SU-DHL-6 (cell line): ENCODE results near the gene MEA1.
"Not testable (repeated sequence)": the region's sequence is repeated elsewhere in the genome, so short reads cannot be mapped to it uniquely, and the experiment has no call there.

ENCODE experiments used
- H2AFZ ChIP-seq: fragments of 200-600 bp; sonication (generic); 2 replicates; pipeline ENCODE4 v1.6.1; 2014; ENCODE audit warnings: low read depth, mild to moderate bottlenecking, moderate library complexity, mixed read lengths, antibody characterized with exemption, low read length; ENCODE audit not compliant: severe bottlenecking
- H3F3A ChIP-seq: fragments of 200-600 bp; shearing (Covaris generic); 2 replicates; pipeline ENCODE4 v1.6.0; 2016; ENCODE audit warnings: antibody characterized with exemption, mild to moderate bottlenecking; ENCODE audit not compliant: insufficient read depth
- H3K27ac ChIP-seq: fragments of 200-600 bp; sonication (generic); 2 replicates; pipeline ENCODE4 v1.5.1; 2016; ENCODE audit warnings: low read depth, mild to moderate bottlenecking, low read length, moderate library complexity, mixed read lengths
- H3K27me3 ChIP-seq: fragments of 200-600 bp; sonication (generic), shearing (Covaris generic); 2 replicates; pipeline ENCODE4 v1.6.0; 2014; ENCODE audit warnings: mild to moderate bottlenecking, low read length
- H3K36me3 ChIP-seq: fragments of 200-600 bp; sonication (generic); 2 replicates; pipeline ENCODE4 v1.6.1; 2014; ENCODE audit warnings: mild to moderate bottlenecking, low read length, mixed read lengths
- H3K4me2 ChIP-seq: fragments of 300-600, 200-600 bp; shearing (Covaris generic), sonication (generic); 2 replicates; pipeline ENCODE4 v1.6.0; 2014; ENCODE audit warnings: low read length, low read depth, mild to moderate bottlenecking; ENCODE audit not compliant: poor library complexity, severe bottlenecking
- H3K4me3 ChIP-seq: fragments of 200-600 bp; sonication (generic); 2 replicates; pipeline ENCODE4 v1.5.1; 2014; ENCODE audit warnings: antibody characterized with exemption, low read length, mild to moderate bottlenecking, mixed read lengths; ENCODE audit not compliant: insufficient read depth, poor library complexity, severe bottlenecking
- H3K79me2 ChIP-seq: fragments of 200-600 bp; sonication (generic); 2 replicates; pipeline ENCODE4 v1.6.1; 2014; ENCODE audit warnings: mild to moderate bottlenecking, low read length, moderate library complexity; ENCODE audit not compliant: insufficient read depth
- H3K9ac ChIP-seq: fragments of 200-600 bp; sonication (generic); 2 replicates; pipeline ENCODE4 v1.7.0; 2014; ENCODE audit warnings: mild to moderate bottlenecking, low read length
- H3K9me2 ChIP-seq: fragments of 200-600 bp; sonication (generic); replicated peaks from 2 replicates; pipeline ENCODE4 v1.6.1; 2014; ENCODE audit warnings: low read length; ENCODE audit not compliant: insufficient read depth
- H3K9me3 ChIP-seq: fragments of 200-600 bp; sonication (generic); 2 replicates; pipeline ENCODE4 v1.6.1; 2014; ENCODE audit warnings: low read length, mixed read lengths; ENCODE audit not compliant: insufficient read depth
- H4K20me1 ChIP-seq: fragments of 200-600 bp; sonication (generic); 2 replicates; pipeline ENCODE4 v1.6.1; 2014; ENCODE audit warnings: low read depth, mild to moderate bottlenecking, antibody characterized with exemption, low read length, moderate library complexity, mixed read lengths
- CTCF ChIP-seq: fragments of 200-600 bp; sonication (generic); IDR thresholded peaks from one replicate; pipeline ENCODE4 v1.5.1; 2017; ENCODE audit warnings: antibody characterized with exemption, mild to moderate bottlenecking, low read length, moderate library complexity; ENCODE audit not compliant: insufficient read depth, poor library complexity, severe bottlenecking
- EZH2phosphoT487 ChIP-seq: fragments of 200-600 bp; sonication (generic), shearing (Covaris generic); conservative IDR thresholded peaks from 2 replicates; pipeline ENCODE4 v1.6.1; 2018; ENCODE audit warnings: mild to moderate bottlenecking, antibody characterized with exemption, low read length, moderate library complexity, mixed read lengths

Gene MEA1

GRCh38 chr6:43005844-43006243, 7.9 kb downstream of the MEA1 start:
- H3K36me3 ChIP-seq: no peaks in the 10 kb centered on the region
- no peaks in the 10 kb centered on the region for H3K27me3 ChIP-seq
- no peak overlapping the region for H3K4me2 ChIP-seq
- no peaks in the 10 kb centered on the region for H4K20me1 ChIP-seq
- no peaks in the 10 kb centered on the region for H3K9me2 ChIP-seq
- no peak overlapping the region for H3K4me3 ChIP-seq
- no peak overlapping the region for H2AFZ ChIP-seq
- no peak overlapping the region for H3K9ac ChIP-seq
- no peaks in the 10 kb centered on the region for H3K79me2 ChIP-seq
- H3K9me3 ChIP-seq: no peaks in the 10 kb centered on the region
- no peak overlapping the region for H3K27ac ChIP-seq
- H3F3A ChIP-seq: peaks cover 3% of the 10 kb centered on the region; the same call in 1 of the 2 replicates
- no peak for TF ChIP-seq CTCF
- TF ChIP-seq EZH2phosphoT487: no peak

DNA sequence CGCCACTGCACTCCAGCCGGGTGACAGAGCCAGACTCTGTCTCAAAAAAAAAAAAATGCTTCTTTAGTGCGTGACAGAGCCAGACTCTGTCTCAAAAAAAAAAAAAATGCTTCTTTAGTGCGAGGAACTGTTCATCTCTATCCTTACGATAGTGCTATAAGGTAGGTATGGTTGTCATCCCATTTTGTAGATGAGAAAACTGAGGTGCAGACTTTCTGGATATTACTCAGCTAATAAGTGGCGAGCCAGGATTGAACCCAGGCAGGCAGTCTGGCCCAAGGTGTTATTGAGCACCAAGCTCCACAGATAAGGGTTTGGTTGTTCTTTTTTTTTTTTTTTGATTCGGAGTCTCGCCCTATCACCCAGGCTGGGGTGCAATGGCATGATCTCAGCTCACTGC, 11.9 kb downstream of the MEA1 start:
- no peak overlapping the region for H3K4me2 ChIP-seq
- H3K79me2 ChIP-seq: no peaks in the 10 kb centered on the region
- H3K4me3 ChIP-seq: no peak overlapping the region
- no peak overlapping the region for H2AFZ ChIP-seq
- no peak overlapping the region for H3K27ac ChIP-seq
- no peak overlapping the region for H3K9ac ChIP-seq
- no peaks in the 10 kb centered on the region for H3K36me3 ChIP-seq
- H4K20me1 ChIP-seq: no peaks in the 10 kb centered on the region
- peaks cover 3% of the 10 kb centered on the region; the same call in 1 of the 2 replicates for H3F3A ChIP-seq
- no peaks in the 10 kb centered on the region for H3K9me2 ChIP-seq
- no peaks in the 10 kb centered on the region for H3K27me3 ChIP-seq
- no peaks in the 10 kb centered on the region for H3K9me3 ChIP-seq
- no peak for TF ChIP-seq EZH2phosphoT487
- TF ChIP-seq CTCF: no peak

- not testable (repeated sequence) for H3K27ac ChIP-seq, H3K79me2 ChIP-seq, H3K9me3 ChIP-seq, H3K27me3 ChIP-seq, H3K9me2 ChIP-seq, H4K20me1 ChIP-seq, H3K9ac ChIP-seq, H3K36me3 ChIP-seq, H3F3A ChIP-seq, H3K4me2 ChIP-seq, H2AFZ ChIP-seq, H3K4me3 ChIP-seq
Observed at GRCh38 chr6:42998205-42998604, 15.5 kb downstream of the MEA1 start.

DNA sequence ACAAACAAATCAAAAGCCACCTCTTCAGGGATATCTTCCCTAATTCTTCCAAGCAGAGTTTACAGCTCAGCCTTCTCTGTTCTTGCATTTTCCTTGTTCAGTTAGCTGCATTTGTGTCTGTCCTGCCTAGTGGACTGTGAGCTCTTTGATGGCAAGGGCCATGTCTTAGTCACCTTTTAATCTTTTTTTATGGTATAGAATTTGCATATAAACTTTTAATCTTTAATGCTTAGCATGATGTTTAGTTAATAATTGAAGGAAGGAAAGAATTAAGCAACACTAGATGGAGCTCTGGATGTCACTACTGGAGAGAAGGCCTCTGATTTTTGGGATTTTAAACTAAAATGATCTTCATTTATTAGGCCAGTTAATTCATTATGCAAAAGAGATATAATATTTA, 17.2 kb downstream of the MEA1 start:
- H3K27me3 ChIP-seq: no peaks in the 10 kb centered on the region
- no peak overlapping the region for H3K4me3 ChIP-seq

More for the DNA sequence above, 17.2 kb downstream of the MEA1 start:
- no peak overlapping the region for H3K27ac ChIP-seq
- H3K9me2 ChIP-seq: no peaks in the 10 kb centered on the region
- no peaks in the 10 kb centered on the region for H3K36me3 ChIP-seq
- H3F3A ChIP-seq: peaks cover 6% of the 10 kb centered on the region
- H3K9ac ChIP-seq: no peak overlapping the region
- no peak overlapping the region for H3K4me2 ChIP-seq
- H3K9me3 ChIP-seq: no peaks in the 10 kb centered on the region
- no peaks in the 10 kb centered on the region for H4K20me1 ChIP-seq
- no peak overlapping the region for H2AFZ ChIP-seq
- H3K79me2 ChIP-seq: no peaks in the 10 kb centered on the region
- TF ChIP-seq EZH2phosphoT487 (no peak), CTCF (no peak)
